Suprapubic skin (tissue), 4 donors: ENCODE results near the gene CDH26.

Experiments
- CTCF ChIP-seq, 2 donors: fragments of 200-600 bp in 1 of 2; fragments of 450-650 bp in 1 of 2; sonication (generic) in 1 of 2; IDR thresholded peaks; one replicate each; pipeline ENCODE4 v1.5.1; 2016 to 2019; ENCODE audit warnings: antibody characterized with exemption in 2 of 2, mild to moderate bottlenecking in 1 of 2, moderate library complexity in 1 of 2
- EP300 ChIP-seq: sonication (generic); formaldehyde crosslinking; IDR thresholded peaks from one replicate; pipeline ENCODE4 v1.6.1; 2017; ENCODE audit warnings: antibody characterized with exemption
- POLR2A ChIP-seq, 2 donors: fragments of 450-650 bp; IDR thresholded peaks; one replicate each; pipeline ENCODE4 v1.6.1; 2017; ENCODE audit warnings: antibody characterized with exemption in 2 of 2, mild to moderate bottlenecking in 2 of 2, moderate library complexity in 2 of 2
- POLR2AphosphoS5 ChIP-seq, 3 donors: sonication (generic); formaldehyde crosslinking; IDR thresholded peaks; one replicate each; pipeline ENCODE4 v1.6.1; 2017; ENCODE audit warnings: antibody characterized with exemption in 3 of 3

GRCh38 chr20:60046011-60046413, 87.8 kb downstream of the CDH26 start:
- TF ChIP-seq CTCF (IDR thresholded peaks at IDR 0.05) (no peak), POLR2A (IDR thresholded peaks at IDR 0.05) (no peak), EP300 (no peak), POLR2AphosphoS5 (IDR thresholded peaks at IDR 0.05) (no peak)
